OCI-LY7 (cell line): Measurements from ENCODE around the gene SLC2A4RG.

Source experiments
- EZH2phosphoT487 ChIP-seq: fragments of 200-600 bp; sonication (generic); IDR thresholded peaks from 2 replicates; pipeline ENCODE4 v1.6.1; 2018; ENCODE audit warnings: low read depth, borderline replicate concordance, mild to moderate bottlenecking, mixed run types, antibody characterized with exemption, low read length, moderate library complexity, mixed read lengths
- TF ChIP-seq, protein P1 (sequence below): fragments of 200-600 bp; sonication (generic); conservative IDR thresholded peaks from 2 replicates; pipeline ENCODE4 v1.5.1; 2014; ENCODE audit warnings: mild to moderate bottlenecking, antibody characterized with exemption, low read length, moderate library complexity, mixed read lengths

GRCh38 chr20:63706852-63707557 is 32.6 kb upstream of the SLC2A4RG start:
- TF ChIP-seq, protein P1, sequence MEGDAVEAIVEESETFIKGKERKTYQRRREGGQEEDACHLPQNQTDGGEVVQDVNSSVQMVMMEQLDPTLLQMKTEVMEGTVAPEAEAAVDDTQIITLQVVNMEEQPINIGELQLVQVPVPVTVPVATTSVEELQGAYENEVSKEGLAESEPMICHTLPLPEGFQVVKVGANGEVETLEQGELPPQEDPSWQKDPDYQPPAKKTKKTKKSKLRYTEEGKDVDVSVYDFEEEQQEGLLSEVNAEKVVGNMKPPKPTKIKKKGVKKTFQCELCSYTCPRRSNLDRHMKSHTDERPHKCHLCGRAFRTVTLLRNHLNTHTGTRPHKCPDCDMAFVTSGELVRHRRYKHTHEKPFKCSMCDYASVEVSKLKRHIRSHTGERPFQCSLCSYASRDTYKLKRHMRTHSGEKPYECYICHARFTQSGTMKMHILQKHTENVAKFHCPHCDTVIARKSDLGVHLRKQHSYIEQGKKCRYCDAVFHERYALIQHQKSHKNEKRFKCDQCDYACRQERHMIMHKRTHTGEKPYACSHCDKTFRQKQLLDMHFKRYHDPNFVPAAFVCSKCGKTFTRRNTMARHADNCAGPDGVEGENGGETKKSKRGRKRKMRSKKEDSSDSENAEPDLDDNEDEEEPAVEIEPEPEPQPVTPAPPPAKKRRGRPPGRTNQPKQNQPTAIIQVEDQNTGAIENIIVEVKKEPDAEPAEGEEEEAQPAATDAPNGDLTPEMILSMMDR, result peak; percentile 90
- no peak for TF ChIP-seq EZH2phosphoT487
